Smooth muscle cell (in vitro differentiated cells): Measurements from ENCODE around the gene UTS2B. TPM values are rescaled to one million over a fixed set of nuclear protein-coding genes. Genes with fewer than 3 reads are reported as not detected.
"Not testable (repeated sequence)": the region's sequence is repeated elsewhere in the genome, so short reads cannot be mapped to it uniquely, and the experiment has no call there.

Source experiments
- DNase-seq: peaks from one replicate; lab custom pipeline; 2025; ENCODE audit not compliant: unreplicated experiment; lab: John Stamatoyannopoulos, UW
- H2AFZ ChIP-seq: fragments of 200-600 bp; sonication (generic); 2 replicates; pipeline ENCODE4 v1.6.0; 2016; ENCODE audit warnings: antibody characterized with exemption, low read depth, mild to moderate bottlenecking
- H3F3A ChIP-seq: fragments of 200-600 bp; sonication (generic); 2 replicates; pipeline ENCODE4 v1.6.0; 2017; ENCODE audit warnings: antibody characterized with exemption, low read depth
- H3K27ac ChIP-seq: fragments of 200-600 bp; sonication (generic); 2 replicates; pipeline ENCODE4 v1.5.1; 2016; ENCODE audit warnings: low read depth, mild to moderate bottlenecking
- H3K27me3 ChIP-seq: fragments of 200-600 bp; sonication (generic); 2 replicates; pipeline ENCODE4 v1.6.1; 2016; ENCODE audit warnings: low read depth, mild to moderate bottlenecking
- H3K36me3 ChIP-seq: fragments of 200-600 bp; sonication (generic); 2 replicates; pipeline ENCODE4 v1.5.1; 2016; ENCODE audit warnings: low read depth
- H3K4me1 ChIP-seq: fragments of 200-600 bp; sonication (generic); 2 replicates; pipeline ENCODE4 v1.5.1; 2016; ENCODE audit warnings: low read depth
- H3K4me2 ChIP-seq: fragments of 200-600 bp; sonication (generic); 2 replicates; pipeline ENCODE4 v1.6.0; 2016; ENCODE audit warnings: mild to moderate bottlenecking
- H3K4me3 ChIP-seq: fragments of 200-600 bp; sonication (generic); 2 replicates; pipeline ENCODE4 v1.5.1; 2016; ENCODE audit warnings: mild to moderate bottlenecking
- H3K79me2 ChIP-seq: fragments of 200-600 bp; sonication (generic); 2 replicates; pipeline ENCODE4 v1.6.0; 2016; ENCODE audit warnings: low read depth, mild to moderate bottlenecking
- H3K9ac ChIP-seq: fragments of 200-600 bp; sonication (generic); 2 replicates; pipeline ENCODE4 v1.6.0; 2016; ENCODE audit warnings: low read depth
- H3K9me3 ChIP-seq: fragments of 200-600 bp; sonication (generic); replicated peaks from 2 replicates; pipeline ENCODE4 v1.5.1; 2016; ENCODE audit warnings: low read depth
- H4K20me1 ChIP-seq: fragments of 200-600 bp; sonication (generic); 2 replicates; pipeline ENCODE4 v1.6.0; 2016; ENCODE audit warnings: low read depth
- CTCF ChIP-seq: fragments of 200-600 bp; sonication (generic); IDR thresholded peaks from 2 replicates; pipeline ENCODE4 v1.5.1; 2017; ENCODE audit warnings: borderline replicate concordance, mild to moderate bottlenecking, antibody characterized with exemption; ENCODE audit not compliant: insufficient read depth, poor library complexity, severe bottlenecking
- WGBS: methylation state at CpG from one replicate; pipeline ENCODE4 v1.1.7; 2016; ENCODE audit warnings: low lambda C conversion rate; 5-methylcytosine and 5-hydroxymethylcytosine counted together
- polyA plus RNA-seq: library from polyadenylated mRNA; unstranded; fragments of >200 nt; fragmentation: Nextera tagmentation; extraction: Ambion mirVana; gene quantifications from 2 replicates; pipeline ENCODE4 v1.2.1, GENCODE V29; 2016
- total RNA-seq: library from RNA; depleted of rRNA; stranded (reverse); fragments of >200 nt; gene quantifications from 2 replicates; pipeline ENCODE4 v1.2.3, GENCODE V29; 2014

The UTS2B gene
- total and polyA plus RNA-seq, 2 experiments from 2014 or later, result 1.1 TPM; not detected in 1

- H3K4me1 ChIP-seq, result no peaks in the 10 kb centered on the region
- no peaks in the 10 kb centered on the region for H3K36me3 ChIP-seq
- 87% methylated on average over 6 of the region's 6 CpGs for WGBS
- no peak overlapping the region for H3K4me2 ChIP-seq
- H3K27me3 ChIP-seq, result no peaks in the 10 kb centered on the region
- DNase-seq, result no peak
- H3K9ac ChIP-seq, result no peak overlapping the region
- no peak overlapping the region for H3K4me3 ChIP-seq
- no peaks in the 10 kb centered on the region for H3K79me2 ChIP-seq
- no peak for TF ChIP-seq CTCF
- H4K20me1 ChIP-seq, result no peaks in the 10 kb centered on the region
- no peak overlapping the region for H3K27ac ChIP-seq
- no peaks in the 10 kb centered on the region for H3K9me3 ChIP-seq
- no peak overlapping the region for H2AFZ ChIP-seq
- H3F3A ChIP-seq, result peaks cover 9% of the 10 kb centered on the region
Measured at GRCh38 chr3:191253089-191253799, 77.1 kb downstream of the UTS2B start.

GRCh38 chr3:191246630-191247029, 83.7 kb downstream of the UTS2B start:
- no peak for DNase-seq
- H3K9me3 ChIP-seq, result no peaks in the 10 kb centered on the region
- no peak overlapping the region for H3K4me3 ChIP-seq
- H3K9ac ChIP-seq, result no peak overlapping the region
- H3F3A ChIP-seq, result no peaks in the 10 kb centered on the region
- no peaks in the 10 kb centered on the region for H3K27me3 ChIP-seq
- no peaks in the 10 kb centered on the region for H3K36me3 ChIP-seq
- no peaks in the 10 kb centered on the region for H3K4me1 ChIP-seq
- no peak overlapping the region for H3K4me2 ChIP-seq
- H3K79me2 ChIP-seq, result no peaks in the 10 kb centered on the region
- no peaks in the 10 kb centered on the region for H4K20me1 ChIP-seq
- 0% methylated on average over 1 of the region's 1 CpG for WGBS
- no peak overlapping the region for H2AFZ ChIP-seq
- no peak for TF ChIP-seq CTCF
- peak overlapping the region; percentile 49 for H3K27ac ChIP-seq

GRCh38 chr3:191246034-191246433, 84.3 kb downstream of the UTS2B start:
- not testable (repeated sequence) for DNase-seq, H3K4me2 ChIP-seq, H3K27me3 ChIP-seq, H3K4me1 ChIP-seq, H3K9me3 ChIP-seq, H3F3A ChIP-seq, H4K20me1 ChIP-seq, H3K4me3 ChIP-seq, H3K79me2 ChIP-seq, H3K36me3 ChIP-seq, H3K9ac ChIP-seq, H2AFZ ChIP-seq
- WGBS, result over 99% methylated on average over 5 of the region's 5 CpGs
- H3K27ac ChIP-seq, result peak overlapping the region; percentile 27

GRCh38 chr3:191244242-191244867, 86.0 kb downstream of the UTS2B start:
- Histone ChIP-seq H3K4me3 (no peak overlapping the region), H3F3A (no peaks in the 10 kb centered on the region), H4K20me1 (no peaks in the 10 kb centered on the region), H3K36me3 (no peaks in the 10 kb centered on the region), H2AFZ (no peak overlapping the region), H3K27me3 (no peaks in the 10 kb centered on the region), H3K9me3 (no peaks in the 10 kb centered on the region), H3K4me2 (no peak overlapping the region), H3K79me2 (no peaks in the 10 kb centered on the region), H3K9ac (no peak overlapping the region), H3K27ac (no peak overlapping the region), H3K4me1 (peaks cover 4% of the 10 kb centered on the region)
- peak; percentile 49 for TF ChIP-seq CTCF
- 35% methylated on average over 2 of the region's 2 CpGs for WGBS
- no peak for DNase-seq
